KMS-11 (cell line): ENCODE data around the gene ZNF697.

Experiments used
- H2AFZ ChIP-seq: fragments of 200-600 bp; sonication (generic); 2 replicates; pipeline ENCODE4 v1.6.1; 2016; ENCODE audit warnings: antibody characterized with exemption, mixed run types, low read depth
- H3K27ac ChIP-seq: fragments of 200-600 bp; sonication (generic); 2 replicates; pipeline ENCODE4 v1.6.1; 2016; ENCODE audit warnings: mild to moderate bottlenecking, mixed run types
- H3K27me3 ChIP-seq: fragments of 200-600 bp; sonication (generic); 2 replicates; pipeline ENCODE4 v1.6.1; 2017; ENCODE audit warnings: mild to moderate bottlenecking, low read depth, mixed run types, moderate library complexity; ENCODE audit not compliant: insufficient read depth
- H3K36me3 ChIP-seq: fragments of 200-600 bp; sonication (generic); 2 replicates; pipeline ENCODE4 v1.6.1; 2017; ENCODE audit warnings: mild to moderate bottlenecking, mixed run types; ENCODE audit not compliant: insufficient read depth
- H3K4me1 ChIP-seq: fragments of 200-600 bp; sonication (generic); 2 replicates; pipeline ENCODE4 v1.6.1; 2016; ENCODE audit warnings: mild to moderate bottlenecking, low read depth, mixed run types; ENCODE audit not compliant: poor library complexity, severe bottlenecking
- H3K4me2 ChIP-seq: fragments of 200-600 bp; sonication (generic); 2 replicates; pipeline ENCODE4 v1.7.0; 2016; ENCODE audit warnings: mild to moderate bottlenecking, mixed run types
- H3K4me3 ChIP-seq: fragments of 200-600 bp; sonication (generic); IDR thresholded peaks from 2 replicates; pipeline ENCODE4 v1.6.1; 2017; ENCODE audit warnings: low read depth, low read length, mixed read lengths; ENCODE audit not compliant: insufficient read depth
- H3K79me2 ChIP-seq: fragments of 200-600 bp; sonication (generic); 2 replicates; pipeline ENCODE4 v1.6.1; 2016; ENCODE audit warnings: low read depth, mixed run types; ENCODE audit not compliant: insufficient read depth
- H3K9ac ChIP-seq: fragments of 200-600 bp; sonication (generic); 2 replicates; pipeline ENCODE4 v1.6.1; 2016; ENCODE audit warnings: mild to moderate bottlenecking, mixed run types
- H4K20me1 ChIP-seq: fragments of 200-600 bp; sonication (generic); 2 replicates; pipeline ENCODE4 v1.6.1; 2016; ENCODE audit warnings: mild to moderate bottlenecking, mixed run types; ENCODE audit not compliant: insufficient read depth
- TF ChIP-seq, protein P1 (sequence below): fragments of 200-600 bp; sonication (generic); conservative IDR thresholded peaks from 2 replicates; pipeline ENCODE4 v1.6.1; 2017; ENCODE audit warnings: low read depth, mild to moderate bottlenecking, antibody characterized with exemption, low read length, moderate library complexity, mixed read lengths

Gene ZNF697

DNA sequence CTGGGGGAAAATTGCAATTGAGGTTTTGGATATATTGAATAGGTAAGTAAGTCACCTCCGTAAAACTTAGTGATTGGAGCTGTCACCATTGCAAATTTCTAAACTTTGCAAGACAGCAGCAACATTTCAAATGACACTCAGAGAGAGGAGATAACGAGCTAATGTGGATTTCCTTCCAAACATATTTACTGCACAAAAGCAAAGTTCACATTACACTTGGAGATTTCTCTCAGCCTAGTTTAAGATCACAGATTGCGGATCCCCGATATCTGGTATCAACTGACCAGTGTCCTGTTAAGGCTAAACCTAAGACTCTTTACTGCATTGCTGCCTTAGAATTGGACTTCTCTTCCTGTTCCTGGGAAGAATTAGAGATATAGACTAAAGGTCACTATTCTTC is 47.5 kb downstream of the ZNF697 start:
- no peaks in the 10 kb centered on the region for H3K79me2 ChIP-seq
- H2AFZ ChIP-seq, result no peak overlapping the region
- H3K36me3 ChIP-seq, result no peaks in the 10 kb centered on the region
- H3K4me3 ChIP-seq, result no peak overlapping the region
- H3K27ac ChIP-seq, result no peak overlapping the region
- H3K27me3 ChIP-seq, result no peaks in the 10 kb centered on the region
- no peak overlapping the region for H3K4me2 ChIP-seq
- TF ChIP-seq, protein P1, sequence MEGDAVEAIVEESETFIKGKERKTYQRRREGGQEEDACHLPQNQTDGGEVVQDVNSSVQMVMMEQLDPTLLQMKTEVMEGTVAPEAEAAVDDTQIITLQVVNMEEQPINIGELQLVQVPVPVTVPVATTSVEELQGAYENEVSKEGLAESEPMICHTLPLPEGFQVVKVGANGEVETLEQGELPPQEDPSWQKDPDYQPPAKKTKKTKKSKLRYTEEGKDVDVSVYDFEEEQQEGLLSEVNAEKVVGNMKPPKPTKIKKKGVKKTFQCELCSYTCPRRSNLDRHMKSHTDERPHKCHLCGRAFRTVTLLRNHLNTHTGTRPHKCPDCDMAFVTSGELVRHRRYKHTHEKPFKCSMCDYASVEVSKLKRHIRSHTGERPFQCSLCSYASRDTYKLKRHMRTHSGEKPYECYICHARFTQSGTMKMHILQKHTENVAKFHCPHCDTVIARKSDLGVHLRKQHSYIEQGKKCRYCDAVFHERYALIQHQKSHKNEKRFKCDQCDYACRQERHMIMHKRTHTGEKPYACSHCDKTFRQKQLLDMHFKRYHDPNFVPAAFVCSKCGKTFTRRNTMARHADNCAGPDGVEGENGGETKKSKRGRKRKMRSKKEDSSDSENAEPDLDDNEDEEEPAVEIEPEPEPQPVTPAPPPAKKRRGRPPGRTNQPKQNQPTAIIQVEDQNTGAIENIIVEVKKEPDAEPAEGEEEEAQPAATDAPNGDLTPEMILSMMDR, result no peak
- H3K9ac ChIP-seq, result no peak overlapping the region
- H3K4me1 ChIP-seq, result no peaks in the 10 kb centered on the region
- H4K20me1 ChIP-seq, result no peaks in the 10 kb centered on the region

DNA sequence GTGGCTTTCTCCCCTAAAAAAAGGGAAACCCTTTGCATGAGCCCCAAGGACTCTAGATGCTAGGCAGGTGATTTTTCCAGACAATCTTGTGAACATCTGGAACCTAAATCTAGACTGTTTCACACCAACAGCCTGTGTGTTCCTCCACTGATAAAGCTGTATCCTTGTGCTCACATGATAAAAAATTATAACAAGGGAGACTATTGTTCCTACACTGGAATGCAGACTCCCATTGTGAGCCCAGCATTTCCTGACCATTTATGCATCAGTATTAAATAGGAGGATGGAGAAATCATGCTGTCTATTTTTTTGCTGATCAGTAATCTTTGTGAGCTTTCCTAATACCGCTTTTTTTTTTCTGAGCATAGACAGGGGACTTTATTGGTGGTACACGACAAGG is 52.5 kb downstream of the ZNF697 start:
- TF ChIP-seq, protein P1, result no peak
- Histone ChIP-seq H3K79me2 (no peaks in the 10 kb centered on the region), H4K20me1 (no peaks in the 10 kb centered on the region), H3K27ac (no peak overlapping the region), H3K4me3 (no peak overlapping the region), H3K4me1 (peaks cover 8% of the 10 kb centered on the region), H3K27me3 (no peaks in the 10 kb centered on the region), H2AFZ (no peak overlapping the region), H3K9ac (no peak overlapping the region), H3K36me3 (no peaks in the 10 kb centered on the region), H3K4me2 (no peak overlapping the region)

DNA sequence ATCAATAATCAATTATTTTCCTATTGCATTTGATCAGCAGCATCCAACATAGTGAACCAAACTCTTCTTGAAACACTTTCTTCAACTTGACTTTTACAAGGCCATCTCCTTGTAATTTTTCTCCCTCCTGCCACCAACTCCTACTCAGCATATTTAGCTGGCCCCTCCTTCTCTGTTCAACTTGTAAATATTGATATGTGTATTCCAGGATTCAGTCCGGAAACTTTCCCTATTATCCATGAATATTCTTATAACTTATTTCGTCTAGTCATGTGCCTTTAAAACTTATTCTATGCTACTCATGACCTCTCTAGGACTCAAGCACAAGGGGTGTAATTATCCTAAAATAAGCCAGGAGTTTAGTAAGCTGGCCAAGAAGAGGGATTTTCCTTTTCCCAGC is 52.9 kb downstream of the ZNF697 start:
- Histone ChIP-seq H3K9ac (no peak overlapping the region), H3K4me3 (no peak overlapping the region), H3K27me3 (no peaks in the 10 kb centered on the region), H3K27ac (no peak overlapping the region), H2AFZ (no peak overlapping the region), H3K4me1 (peaks cover 12% of the 10 kb centered on the region), H4K20me1 (no peaks in the 10 kb centered on the region), H3K4me2 (no peak overlapping the region), H3K36me3 (no peaks in the 10 kb centered on the region), H3K79me2 (no peaks in the 10 kb centered on the region)
- TF ChIP-seq, protein P1, result no peak

DNA sequence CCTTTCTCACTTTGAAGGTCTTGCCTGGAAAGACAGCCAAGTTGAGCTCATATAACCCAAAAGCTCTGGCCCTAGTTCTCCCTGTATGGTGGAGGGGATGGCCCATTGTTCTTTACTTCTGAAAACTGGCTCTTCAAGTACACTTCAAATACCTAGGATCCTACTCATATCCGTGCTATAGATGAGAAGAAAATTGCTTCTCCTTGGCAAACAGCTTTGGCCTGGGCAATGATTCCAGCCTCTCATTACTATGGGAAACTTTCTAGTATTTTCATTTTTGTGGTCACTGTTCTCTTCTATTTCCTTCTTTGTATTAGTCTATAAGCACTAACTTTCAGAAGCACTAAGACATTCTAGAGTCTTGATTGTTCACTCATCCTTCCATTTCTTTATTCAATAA is 53.7 kb downstream of the ZNF697 start:
- TF ChIP-seq, protein P1, result no peak
- H3K9ac ChIP-seq, result no peak overlapping the region

More for the DNA sequence above, 53.7 kb downstream of the ZNF697 start:
- H4K20me1 ChIP-seq, result no peaks in the 10 kb centered on the region
- H3K79me2 ChIP-seq, result no peaks in the 10 kb centered on the region
- no peaks in the 10 kb centered on the region for H3K27me3 ChIP-seq
- H3K4me3 ChIP-seq, result no peak overlapping the region
- H2AFZ ChIP-seq, result no peak overlapping the region
- H3K36me3 ChIP-seq, result no peaks in the 10 kb centered on the region
- no peak overlapping the region for H3K27ac ChIP-seq
- H3K4me1 ChIP-seq, result peaks cover 15% of the 10 kb centered on the region
- no peak overlapping the region for H3K4me2 ChIP-seq
